ENCODE results near the gene NUP37.
"Not testable (repeated sequence)": the region's sequence is repeated elsewhere in the genome, so short reads cannot be mapped to it uniquely, and the experiment has no call there.

Gene NUP37

GRCh38 chr12:102116392-102116791 lies 3.5 kb downstream of the NUP37 start:
- Mint-ChIP-seq H3K36me3 (ENCODE audit: low read depth) (peaks cover 18% of the 10 kb centered on the region), H3K27me3 (no peaks in the 10 kb centered on the region), H3K4me1 (ENCODE audit: low read depth) (peaks cover 21% of the 10 kb centered on the region), H3K27ac (no peak overlapping the region), H3K4me3 (no peak overlapping the region), H3K9me3 (no peaks in the 10 kb centered on the region)
- intact Hi-C loops (cut with micrococcal nuclease): no loop called here

DNA sequence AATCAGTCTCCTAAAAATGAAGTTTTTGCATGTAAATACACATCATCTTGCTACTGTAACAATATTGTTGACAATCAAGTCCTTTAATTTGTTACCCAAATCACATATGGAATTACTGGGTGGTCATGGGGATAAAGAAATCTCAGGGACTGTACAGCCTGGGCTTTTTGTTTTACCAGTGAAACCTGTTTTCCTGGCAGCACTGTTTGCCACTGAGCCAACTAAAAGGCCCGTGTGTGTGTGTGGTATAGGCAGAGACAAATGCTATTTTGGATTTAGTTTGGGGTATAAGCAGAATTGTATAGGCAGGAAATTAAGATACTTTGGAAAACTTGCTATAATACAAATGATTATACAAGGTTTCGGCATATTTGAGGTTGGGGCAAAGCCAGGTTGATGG lies 5.7 kb downstream of the NUP37 start:
- Mint-ChIP-seq H3K4me1 (ENCODE audit: low read depth) (peaks cover 4% of the 10 kb centered on the region), H3K27ac (no peak overlapping the region), H3K36me3 (ENCODE audit: low read depth) (peaks cover 32% of the 10 kb centered on the region), H3K9me3 (no peaks in the 10 kb centered on the region), H3K4me3 (no peak overlapping the region), H3K27me3 (no peaks in the 10 kb centered on the region)
- intact Hi-C loops (cut with micrococcal nuclease): no loop called here

DNA sequence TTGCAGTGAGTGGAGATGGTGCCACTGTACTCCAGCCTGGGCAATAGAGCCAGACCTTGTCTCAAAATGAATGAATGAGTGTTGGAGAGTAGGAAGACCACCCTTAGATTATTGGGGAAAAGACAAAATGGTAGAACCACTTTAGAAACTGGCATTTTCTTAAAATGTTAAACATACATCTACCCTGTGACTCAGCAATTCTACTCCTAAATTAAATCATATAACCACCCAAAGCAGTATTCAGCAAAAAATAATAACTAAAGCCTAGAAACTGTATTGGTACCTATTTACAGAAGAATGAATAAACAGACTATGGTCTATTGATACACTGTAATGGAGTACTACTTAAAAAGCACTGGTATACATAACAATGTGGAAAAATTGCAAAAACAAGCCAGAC lies 9.1 kb downstream of the NUP37 start:
- Mint-ChIP-seq H3K4me1 (ENCODE audit: low read depth) (peaks cover 6% of the 10 kb centered on the region), H3K36me3 (ENCODE audit: low read depth) (peaks cover 60% of the 10 kb centered on the region), H3K27ac (no peak overlapping the region), H3K9me3 (peaks cover 20% of the 10 kb centered on the region), H3K4me3 (no peak overlapping the region), H3K27me3 (no peaks in the 10 kb centered on the region)
- intact Hi-C loops (cut with micrococcal nuclease): no loop called here

GRCh38 chr12:102107970-102108369 lies 11.9 kb downstream of the NUP37 start:
- peaks cover 6% of the 10 kb centered on the region for H3K4me1 Mint-ChIP-seq (ENCODE audit: low read depth)
- H3K9me3 Mint-ChIP-seq: peaks cover 20% of the 10 kb centered on the region
- no peaks in the 10 kb centered on the region for H3K27me3 Mint-ChIP-seq
- H3K27ac Mint-ChIP-seq: no peak overlapping the region
- peaks cover 78% of the 10 kb centered on the region for H3K36me3 Mint-ChIP-seq (ENCODE audit: low read depth)
- intact Hi-C loops (cut with micrococcal nuclease): no loop called here
- H3K4me3 Mint-ChIP-seq: no peak overlapping the region

DNA sequence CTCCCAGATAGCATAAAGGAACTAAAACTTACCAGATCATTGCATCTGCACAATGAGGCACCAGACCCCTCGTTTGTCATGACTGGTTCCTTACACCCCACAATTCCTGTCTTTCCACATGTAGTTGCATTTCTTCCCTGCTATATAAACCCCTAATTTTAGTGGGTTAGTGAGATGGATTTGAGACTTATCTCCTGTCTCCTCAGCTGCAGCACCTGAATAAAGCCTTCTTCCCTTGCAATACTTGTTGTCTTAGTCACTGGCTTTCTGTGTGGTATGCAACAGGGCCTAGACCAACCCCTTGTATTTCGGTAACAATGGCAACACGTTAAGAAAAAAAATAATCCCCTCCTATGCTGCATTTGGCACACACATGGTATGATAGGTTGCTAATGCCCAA lies 13.0 kb downstream of the NUP37 start:
- H3K4me3 Mint-ChIP-seq: no peak overlapping the region
- H3K27ac Mint-ChIP-seq: no peak overlapping the region
- intact Hi-C loops (cut with micrococcal nuclease): no loop called here
- no peaks in the 10 kb centered on the region for H3K27me3 Mint-ChIP-seq
- H3K4me1 Mint-ChIP-seq (ENCODE audit: low read depth): peaks cover 6% of the 10 kb centered on the region
- peaks cover 84% of the 10 kb centered on the region for H3K36me3 Mint-ChIP-seq (ENCODE audit: low read depth)
- H3K9me3 Mint-ChIP-seq: peaks cover 20% of the 10 kb centered on the region

GRCh38 chr12:102096855-102097254 lies 23.1 kb downstream of the NUP37 start:
- Mint-ChIP-seq H3K4me3 (no peak overlapping the region), H3K36me3 (ENCODE audit: low read depth) (peaks cover 35% of the 10 kb centered on the region), H3K27me3 (no peaks in the 10 kb centered on the region), H3K9me3 (no peaks in the 10 kb centered on the region), H3K27ac (no peak overlapping the region), H3K4me1 (ENCODE audit: low read depth) (no peaks in the 10 kb centered on the region)
- intact Hi-C loops (cut with micrococcal nuclease): loop anchor here (10.0 kb wide), 2 partner anchors 608 to 668 kb away; no protein-coding TSS in a partner anchor

GRCh38 chr12:102095677-102096263 lies 24.1 kb downstream of the NUP37 start:
- no peaks in the 10 kb centered on the region for H3K4me1 Mint-ChIP-seq (ENCODE audit: low read depth)
- no peaks in the 10 kb centered on the region for H3K27me3 Mint-ChIP-seq
- H3K36me3 Mint-ChIP-seq (ENCODE audit: low read depth): peaks cover 32% of the 10 kb centered on the region
- no peaks in the 10 kb centered on the region for H3K9me3 Mint-ChIP-seq
- no peak overlapping the region for H3K4me3 Mint-ChIP-seq
- intact Hi-C loops (cut with micrococcal nuclease): loop anchor here (10.0 kb wide), 2 partner anchors 609 to 669 kb away; no protein-coding TSS in a partner anchor
- no peak overlapping the region for H3K27ac Mint-ChIP-seq

DNA sequence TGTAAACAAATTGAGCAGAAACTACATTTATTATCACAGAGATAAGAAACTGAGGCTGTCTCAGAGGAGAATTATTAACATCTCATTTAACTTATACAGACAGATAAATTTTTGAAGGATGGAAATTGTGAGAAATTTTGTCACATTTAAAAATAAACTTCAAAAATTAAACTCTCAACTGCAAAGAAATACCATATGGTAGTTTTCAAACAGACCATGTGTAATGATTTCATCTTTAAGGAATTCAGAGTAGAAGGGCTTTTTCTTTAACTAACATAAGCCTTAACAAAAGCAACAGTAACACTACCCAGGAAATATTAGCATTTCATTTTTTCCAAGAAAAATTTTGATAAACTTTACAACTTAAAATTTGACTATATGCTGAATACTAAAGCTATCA lies 26.6 kb downstream of the NUP37 start:
- Mint-ChIP-seq H3K27me3 (no peaks in the 10 kb centered on the region), H3K27ac (no peak overlapping the region), H3K9me3 (peaks cover 7% of the 10 kb centered on the region), H3K4me3 (no peak overlapping the region), H3K4me1 (ENCODE audit: low read depth) (no peaks in the 10 kb centered on the region), H3K36me3 (ENCODE audit: low read depth) (peaks cover 32% of the 10 kb centered on the region)
- intact Hi-C loops (cut with micrococcal nuclease): loop anchor here (10.0 kb wide), 2 partner anchors 611 to 671 kb away; no protein-coding TSS in a partner anchor

- H3K4me1 Mint-ChIP-seq (ENCODE audit: low read depth); H3K27ac Mint-ChIP-seq; H3K4me3 Mint-ChIP-seq; intact Hi-C loops (cut with micrococcal nuclease); H3K27me3 Mint-ChIP-seq; H3K9me3 Mint-ChIP-seq: not testable (repeated sequence)
- H3K36me3 Mint-ChIP-seq (ENCODE audit: low read depth): peaks cover 37% of the 10 kb centered on the region
These were observed 30.6 kb downstream of the NUP37 start for GRCh38 chr12:102089228-102089835.

- no peaks in the 10 kb centered on the region for H3K9me3 Mint-ChIP-seq
- no peak overlapping the region for H3K4me3 Mint-ChIP-seq
- H3K36me3 Mint-ChIP-seq (ENCODE audit: low read depth): peaks cover 73% of the 10 kb centered on the region
- no peak overlapping the region for H3K27ac Mint-ChIP-seq
- no peaks in the 10 kb centered on the region for H3K4me1 Mint-ChIP-seq (ENCODE audit: low read depth)
- H3K27me3 Mint-ChIP-seq: no peaks in the 10 kb centered on the region
- intact Hi-C loops (cut with micrococcal nuclease): no loop called here
These were observed 39.1 kb downstream of the NUP37 start for GRCh38 chr12:102080842-102081241.

DNA sequence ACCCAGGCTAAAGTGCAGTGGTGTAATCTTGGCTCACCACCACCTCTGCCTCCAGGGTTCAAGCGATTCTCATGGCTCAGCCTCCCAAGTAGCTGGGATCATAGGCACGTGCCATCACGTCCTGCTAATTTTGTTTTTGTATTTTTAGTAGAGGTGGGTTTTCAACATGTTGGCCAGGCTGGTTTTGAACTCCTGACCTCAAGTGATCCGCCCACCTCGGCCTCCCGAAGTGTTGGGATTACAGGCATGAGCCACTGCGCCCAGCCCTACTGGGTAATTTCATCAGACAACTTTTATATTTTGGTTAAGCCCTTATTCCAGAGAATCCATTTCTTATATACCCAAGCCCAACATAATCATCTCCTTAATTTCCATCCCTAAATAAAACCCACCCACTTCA lies 47.8 kb downstream of the NUP37 start:
- peaks cover 15% of the 10 kb centered on the region for H3K36me3 Mint-ChIP-seq (ENCODE audit: low read depth)
- H3K9me3 Mint-ChIP-seq; H3K27ac Mint-ChIP-seq; H3K4me1 Mint-ChIP-seq (ENCODE audit: low read depth); intact Hi-C loops (cut with micrococcal nuclease); H3K4me3 Mint-ChIP-seq; H3K27me3 Mint-ChIP-seq: not testable (repeated sequence)

- Mint-ChIP-seq H3K4me1 (ENCODE audit: low read depth) (no peaks in the 10 kb centered on the region), H3K27ac (no peak overlapping the region), H3K4me3 (no peak overlapping the region), H3K36me3 (ENCODE audit: low read depth) (peaks cover 4% of the 10 kb centered on the region), H3K9me3 (no peaks in the 10 kb centered on the region), H3K27me3 (peaks cover 2% of the 10 kb centered on the region)
- intact Hi-C loops (cut with micrococcal nuclease): loop anchor here (10.0 kb wide), 1 partner anchor 155 kb away; no protein-coding TSS in a partner anchor
These were observed 50.2 kb downstream of the NUP37 start for GRCh38 chr12:102069707-102070106.

DNA sequence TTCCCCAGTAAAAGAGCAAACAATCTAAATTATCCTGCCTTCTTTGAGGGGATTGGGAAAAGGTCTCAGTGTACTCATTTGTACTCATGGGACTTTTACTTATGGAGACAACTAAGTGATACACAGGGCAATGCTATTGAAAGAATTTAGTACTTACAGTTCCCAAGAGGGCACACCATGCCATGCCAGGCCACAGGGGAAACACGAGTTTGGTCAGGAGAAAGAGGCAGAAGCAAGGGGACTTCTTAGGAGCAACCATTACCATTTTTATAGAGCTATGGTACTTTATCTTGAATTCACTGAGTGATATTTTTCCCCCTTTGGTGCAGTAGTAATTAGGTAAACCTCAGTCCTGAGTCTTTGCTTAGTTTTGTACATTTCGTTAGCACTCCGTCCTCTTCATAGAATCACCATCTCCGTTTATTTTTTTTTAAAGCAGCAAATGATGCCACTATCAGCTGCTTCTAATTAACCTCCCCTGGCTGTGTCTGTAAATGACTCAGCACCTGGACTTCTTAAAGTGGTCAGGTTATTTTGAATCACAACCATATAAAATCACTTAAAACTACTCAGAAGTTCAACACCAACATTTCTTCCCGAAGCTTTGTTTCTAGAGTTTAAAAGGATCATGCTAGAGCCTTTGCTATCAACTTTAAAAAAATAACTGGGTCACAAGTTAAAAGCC lies 52.2 kb downstream of the NUP37 start:
- no peaks in the 10 kb centered on the region for H3K9me3 Mint-ChIP-seq
- no peaks in the 10 kb centered on the region for H3K4me1 Mint-ChIP-seq (ENCODE audit: low read depth)
- no peak overlapping the region for H3K4me3 Mint-ChIP-seq
- H3K36me3 Mint-ChIP-seq (ENCODE audit: low read depth): no peaks in the 10 kb centered on the region
- H3K27ac Mint-ChIP-seq: no peak overlapping the region
- H3K27me3 Mint-ChIP-seq: peaks cover 2% of the 10 kb centered on the region
- intact Hi-C loops (cut with micrococcal nuclease): loop anchor here (10.0 kb wide), 1 partner anchor 153 kb away; no protein-coding TSS in a partner anchor

- Mint-ChIP-seq H3K27me3 (peaks cover 2% of the 10 kb centered on the region), H3K4me1 (ENCODE audit: low read depth) (peaks cover 5% of the 10 kb centered on the region), H3K4me3 (no peak overlapping the region), H3K27ac (no peak overlapping the region), H3K36me3 (ENCODE audit: low read depth) (peaks cover 10% of the 10 kb centered on the region), H3K9me3 (no peaks in the 10 kb centered on the region)
- intact Hi-C loops (cut with micrococcal nuclease): loop anchor here (10.0 kb wide), 1 partner anchor 150 kb away; no protein-coding TSS in a partner anchor
These were observed 55.4 kb downstream of the NUP37 start for GRCh38 chr12:102064476-102064875.

Measured in dendritic cell treated with granulocyte-macrophage colony-stimulating factor and Interleukin-4, amounts not matched to agents 40 ng/mL and 50 ng/mL, for 4 days (primary cell).